Activated CD8-positive, alpha-beta T cell treated with anti-CD3 and anti-CD28 coated beads for 36 hours (primary cell): ENCODE measurements around the gene VAX1. TPM values are rescaled to one million over a fixed set of nuclear protein-coding genes. Genes with fewer than 3 reads are reported as not detected.

Experiments
- ATAC-seq: fragments of 200-7000 bp; cut with Tn5 transposase; one replicate; pipeline ENCODE4 v1.10.0; 2021; ENCODE audit warnings: mild to moderate bottlenecking, moderate library complexity
- CTCF ChIA-PET: fragments of 350-600 bp; sonication (Branson Sonifier 250); formaldehyde crosslinking; loops from one replicate; lab custom pipeline; 2021; ENCODE audit warnings: antibody characterized with exemption; lab: Charles Lee
- POLR2A ChIA-PET: fragments of 350-600 bp; sonication (Branson Sonifier 250); formaldehyde crosslinking; loops from one replicate; lab custom pipeline; 2021; ENCODE audit warnings: antibody characterized with exemption; lab: Charles Lee
- DNase-seq: peaks from one replicate; pipeline ENCODE4 v3.0.0-alpha.2; 2020
- H3K27ac Mint-ChIP-seq: one replicate; pipeline ENCODE4 v1.8.0; 2021; ENCODE audit warnings: mild to moderate bottlenecking, mixed read lengths
- H3K27me3 Mint-ChIP-seq: one replicate; pipeline ENCODE4 v1.8.0; 2021; ENCODE audit warnings: mixed read lengths
- H3K36me3 Mint-ChIP-seq: one replicate; pipeline ENCODE4 v1.8.0; 2021; ENCODE audit warnings: low read depth, mixed read lengths
- H3K4me1 Mint-ChIP-seq: one replicate; pipeline ENCODE4 v1.8.0; 2021; ENCODE audit warnings: low read depth, mixed read lengths
- H3K4me3 Mint-ChIP-seq: one replicate; pipeline ENCODE4 v1.8.0; 2021; ENCODE audit warnings: mild to moderate bottlenecking, moderate library complexity, mixed read lengths
- H3K9me3 Mint-ChIP-seq: one replicate; pipeline ENCODE4 v1.8.0; 2021; ENCODE audit warnings: mixed read lengths
- intact Hi-C: fragments of 100-400 bp; cut with micrococcal nuclease; formaldehyde crosslinking; loops from one replicate; pipeline ENCODE4 v1.10.0; 2022
- total RNA-seq, 2 experiments: library from RNA; stranded (reverse); gene quantifications; one replicate each; pipeline ENCODE4 v1.2.3, GENCODE V29; 2021
- TF ChIP-seq, protein P1 (sequence below): fragments of 200-600 bp; IDR thresholded peaks from one replicate; pipeline ENCODE4 v1.8.0; 2022; ENCODE audit warnings: antibody characterized with exemption, mild to moderate bottlenecking

Gene VAX1
- total RNA-seq, 2 experiments from 2014 or later = not detected

DNA sequence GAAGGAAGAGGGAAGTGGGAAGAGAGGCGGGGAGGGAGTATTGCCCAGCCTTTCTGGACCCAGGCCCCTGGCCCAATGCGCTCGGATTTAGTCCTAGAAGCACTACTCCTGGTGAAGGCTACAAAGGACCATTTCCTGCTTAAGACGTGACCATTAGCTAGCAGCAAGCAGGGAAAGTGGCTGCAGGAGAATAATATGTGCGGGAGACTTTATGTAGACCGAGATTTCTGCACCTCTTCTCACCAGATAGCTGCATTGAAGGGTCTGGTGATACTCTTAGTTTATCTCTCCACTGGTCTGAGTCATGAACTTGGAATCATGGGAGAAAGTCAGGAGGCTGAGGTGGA is 3.1 kb downstream of the VAX1 start:
- TF ChIP-seq, protein P1, sequence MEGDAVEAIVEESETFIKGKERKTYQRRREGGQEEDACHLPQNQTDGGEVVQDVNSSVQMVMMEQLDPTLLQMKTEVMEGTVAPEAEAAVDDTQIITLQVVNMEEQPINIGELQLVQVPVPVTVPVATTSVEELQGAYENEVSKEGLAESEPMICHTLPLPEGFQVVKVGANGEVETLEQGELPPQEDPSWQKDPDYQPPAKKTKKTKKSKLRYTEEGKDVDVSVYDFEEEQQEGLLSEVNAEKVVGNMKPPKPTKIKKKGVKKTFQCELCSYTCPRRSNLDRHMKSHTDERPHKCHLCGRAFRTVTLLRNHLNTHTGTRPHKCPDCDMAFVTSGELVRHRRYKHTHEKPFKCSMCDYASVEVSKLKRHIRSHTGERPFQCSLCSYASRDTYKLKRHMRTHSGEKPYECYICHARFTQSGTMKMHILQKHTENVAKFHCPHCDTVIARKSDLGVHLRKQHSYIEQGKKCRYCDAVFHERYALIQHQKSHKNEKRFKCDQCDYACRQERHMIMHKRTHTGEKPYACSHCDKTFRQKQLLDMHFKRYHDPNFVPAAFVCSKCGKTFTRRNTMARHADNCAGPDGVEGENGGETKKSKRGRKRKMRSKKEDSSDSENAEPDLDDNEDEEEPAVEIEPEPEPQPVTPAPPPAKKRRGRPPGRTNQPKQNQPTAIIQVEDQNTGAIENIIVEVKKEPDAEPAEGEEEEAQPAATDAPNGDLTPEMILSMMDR = no peak
- intact Hi-C loops = loop anchor here (10.0 kb wide), 1 partner anchor 400 kb away; no protein-coding TSS in a partner anchor
- POLR2A ChIA-PET = no interaction called here
- Mint-ChIP-seq H3K4me1 (peaks cover 29% of the 10 kb centered on the region), H3K9me3 (no peaks in the 10 kb centered on the region), H3K36me3 (no peaks in the 10 kb centered on the region), H3K27me3 (peaks cover 74% of the 10 kb centered on the region), H3K4me3 (no peak overlapping the region), H3K27ac (no peak overlapping the region)
- no peak for ATAC-seq
- CTCF ChIA-PET = interaction anchor here (1.0 to 5.2 kb wide), 3 partner anchors 31 to 53 kb away, joined by 3 to 43 read pairs (median 22); no protein-coding TSS in a partner anchor
- no peak for DNase-seq

DNA sequence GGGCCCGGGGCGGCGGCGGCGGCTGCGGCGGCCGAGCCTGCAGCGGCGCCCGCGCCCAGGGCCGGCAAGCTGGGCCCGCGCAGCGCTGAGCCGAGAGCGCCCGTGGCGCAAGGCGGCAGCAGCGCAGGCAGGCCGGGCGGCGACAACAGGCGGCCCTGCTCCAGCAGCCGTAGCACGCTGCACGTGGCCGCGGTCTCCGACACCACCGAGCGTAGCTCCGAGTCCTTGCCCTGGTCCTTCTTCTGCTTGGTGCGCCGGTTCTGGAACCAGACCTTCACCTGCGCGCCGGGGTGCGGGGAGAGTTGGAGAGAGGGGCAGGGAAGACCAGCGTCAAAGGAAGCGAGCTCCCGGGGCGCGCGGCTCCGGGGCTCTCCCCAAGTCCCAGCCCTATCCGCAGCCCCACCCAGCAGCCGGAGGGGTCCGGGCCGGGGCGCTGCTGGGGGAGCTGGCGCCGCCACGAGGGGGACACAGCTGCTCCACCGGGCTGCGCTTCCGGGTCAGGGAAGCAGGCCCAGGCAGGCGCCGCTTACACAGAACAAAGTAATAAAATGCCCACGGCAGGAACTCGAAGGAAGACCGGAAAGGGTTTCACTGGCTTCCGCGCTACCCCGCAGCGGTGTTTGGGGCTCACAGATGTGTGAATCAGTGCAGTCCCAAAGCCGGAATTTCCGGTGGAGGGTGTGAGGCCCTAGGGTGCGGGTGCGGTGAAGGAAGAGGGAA is 3.6 kb downstream of the VAX1 start:
- Mint-ChIP-seq H3K4me3 (no peak overlapping the region), H3K36me3 (no peaks in the 10 kb centered on the region), H3K27ac (no peak overlapping the region), H3K9me3 (no peaks in the 10 kb centered on the region), H3K4me1 (peaks cover 29% of the 10 kb centered on the region), H3K27me3 (peaks cover 79% of the 10 kb centered on the region)
- ATAC-seq = no peak
- intact Hi-C loops = loop anchor here (10.0 kb wide), 1 partner anchor 400 kb away; no protein-coding TSS in a partner anchor
- ChIA-PET CTCF (interaction anchor here (3.5 to 5.2 kb wide), 2 partner anchors 32 to 41 kb away, joined by 22 to 43 read pairs; no protein-coding TSS in a partner anchor), POLR2A (interaction anchor here (0.6 kb wide), 2 partner anchors 394 to 413 kb away, joined by 3 read pairs; no protein-coding TSS in a partner anchor)
- DNase-seq = no peak
- TF ChIP-seq, protein P1 = no peak

DNA sequence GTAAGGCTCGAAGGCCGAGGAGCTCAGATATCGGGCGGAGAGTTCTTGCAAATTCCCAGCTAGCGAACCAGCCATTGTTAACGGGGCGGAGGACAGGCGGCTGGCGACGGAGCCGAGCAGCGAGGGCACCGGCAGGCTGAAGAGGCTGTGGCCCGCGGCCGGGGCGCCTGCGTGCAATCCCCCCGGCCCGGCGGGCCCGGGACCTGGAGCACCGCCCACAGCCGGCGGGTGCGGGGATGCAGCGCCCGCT is 4.1 kb downstream of the VAX1 start:
- Mint-ChIP-seq H3K4me3 (no peak overlapping the region), H3K27me3 (peaks cover 78% of the 10 kb centered on the region), H3K27ac (no peak overlapping the region), H3K9me3 (no peaks in the 10 kb centered on the region), H3K4me1 (peaks cover 29% of the 10 kb centered on the region), H3K36me3 (no peaks in the 10 kb centered on the region)
- intact Hi-C loops = loop anchor here (10.0 kb wide), 1 partner anchor 401 kb away; no protein-coding TSS in a partner anchor
- no peak for DNase-seq
- TF ChIP-seq, protein P1 = no peak
- no peak for ATAC-seq
- ChIA-PET POLR2A (interaction anchor here (0.6 kb wide), 1 partner anchor 394 kb away, joined by 3 read pairs; no protein-coding TSS in a partner anchor), CTCF (interaction anchor here (3.5 to 5.2 kb wide), 2 partner anchors 32 to 41 kb away, joined by 22 to 43 read pairs; no protein-coding TSS in a partner anchor)

DNA sequence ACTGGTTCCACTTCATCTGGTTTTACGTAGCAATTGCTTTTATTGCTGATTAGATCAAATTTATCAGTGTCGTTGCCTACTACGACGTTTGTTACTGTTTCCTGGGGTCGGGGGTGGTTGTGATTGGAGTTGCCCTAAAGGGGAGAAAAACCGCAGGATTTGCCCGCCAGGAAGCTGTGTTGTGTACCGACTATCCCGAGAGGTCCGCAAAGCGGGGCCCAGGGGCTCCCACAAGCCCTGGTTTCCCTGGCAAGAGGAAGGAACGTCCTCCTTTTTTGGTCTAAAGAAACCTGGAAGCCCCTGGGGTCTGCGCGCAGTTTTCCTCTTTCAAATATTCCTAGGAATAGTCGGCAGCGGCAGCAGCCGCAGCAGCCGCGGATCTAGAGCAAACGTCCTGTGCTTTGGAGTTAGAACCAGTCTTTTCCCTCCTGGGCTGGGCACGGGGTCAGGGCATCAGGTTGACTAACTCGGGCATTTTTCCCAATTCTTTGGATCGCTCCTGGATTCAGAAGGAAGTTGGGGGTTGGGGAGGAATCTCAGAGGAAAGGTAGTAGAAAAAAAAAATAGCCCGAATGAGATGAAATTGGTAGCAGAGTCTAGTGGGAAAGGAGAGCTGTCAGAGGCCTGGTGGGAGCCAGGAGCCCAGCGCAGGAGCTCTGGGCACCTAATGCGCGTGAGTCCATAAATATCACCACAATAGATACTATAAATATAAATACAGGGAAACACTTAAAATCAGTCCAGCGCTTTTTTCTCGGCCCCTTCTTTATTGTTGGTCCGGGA is 4.6 kb downstream of the VAX1 start:
- intact Hi-C loops = loop anchor here (2.0 to 10.0 kb wide), 2 partner anchors 31 to 401 kb away; no protein-coding TSS in a partner anchor
- Mint-ChIP-seq H3K27me3 (peaks cover 80% of the 10 kb centered on the region), H3K27ac (no peak overlapping the region), H3K36me3 (no peaks in the 10 kb centered on the region), H3K9me3 (no peaks in the 10 kb centered on the region), H3K4me1 (peaks cover 29% of the 10 kb centered on the region), H3K4me3 (no peak overlapping the region)
- ChIA-PET CTCF (interaction anchor here (3.5 to 5.2 kb wide), 2 partner anchors 33 to 42 kb away, joined by 22 to 43 read pairs; no protein-coding TSS in a partner anchor), POLR2A (interaction anchor here (0.6 kb wide), 1 partner anchor 395 kb away, joined by 3 read pairs; no protein-coding TSS in a partner anchor)
- TF ChIP-seq, protein P1 = no peak
- ATAC-seq (no peak), DNase-seq (no peak)
